AG08395 (cell line): Measurements from ENCODE around the gene ENOX1.
A peak's percentile ranks its signal among the peaks of the same experiment; 100 is the strongest.

Source experiments
- DNase-seq: peaks from one replicate; pipeline ENCODE4 v3.0.0; 2012; ENCODE audit warnings: mixed read lengths, low spot score

Gene ENOX1

GRCh38 chr13:43785650-43786471 is 911 bp downstream of the ENOX1 start:
- peak; percentile 88 for DNase-seq

GRCh38 chr13:43785261-43785649 is 1.5 kb downstream of the ENOX1 start:
- DNase-seq: no peak

- DNase-seq: no peak
Measured at GRCh38 chr13:43784496-43784895, 2.3 kb downstream of the ENOX1 start.

GRCh38 chr13:43783820-43784219 is 3.0 kb downstream of the ENOX1 start:
- DNase-seq: peak; percentile 32

GRCh38 chr13:43782686-43783085 is 4.1 kb downstream of the ENOX1 start:
- DNase-seq: no peak

GRCh38 chr13:43780666-43781065 is 6.1 kb downstream of the ENOX1 start:
- DNase-seq: no peak

- DNase-seq: no peak
Measured at GRCh38 chr13:43776501-43777079, 10.2 kb downstream of the ENOX1 start.

- DNase-seq: no peak
Measured at GRCh38 chr13:43776006-43776405, 10.8 kb downstream of the ENOX1 start.

- no peak for DNase-seq
Measured at GRCh38 chr13:43773602-43774001, 13.2 kb downstream of the ENOX1 start.

- DNase-seq: no peak
Measured at GRCh38 chr13:43770871-43771270, 15.9 kb downstream of the ENOX1 start.

- DNase-seq: no peak
Measured at GRCh38 chr13:43769529-43769928, 17.2 kb downstream of the ENOX1 start.

- peak; percentile 22 for DNase-seq
Measured at GRCh38 chr13:43767341-43767931, 19.3 kb downstream of the ENOX1 start.

GRCh38 chr13:43766725-43767124 is 20.0 kb downstream of the ENOX1 start:
- no peak for DNase-seq

GRCh38 chr13:43764349-43764748 is 22.4 kb downstream of the ENOX1 start:
- DNase-seq: no peak

- no peak for DNase-seq
Measured at GRCh38 chr13:43763143-43763759, 23.5 kb downstream of the ENOX1 start.

GRCh38 chr13:43761616-43762315 is 25.0 kb downstream of the ENOX1 start:
- DNase-seq: no peak

GRCh38 chr13:43760257-43760656 is 26.5 kb downstream of the ENOX1 start:
- no peak for DNase-seq

- no peak for DNase-seq
Measured at GRCh38 chr13:43758834-43759233, 27.9 kb downstream of the ENOX1 start.

GRCh38 chr13:43757266-43757665 is 29.5 kb downstream of the ENOX1 start:
- DNase-seq: no peak

GRCh38 chr13:43755844-43756243 is 30.9 kb downstream of the ENOX1 start:
- no peak for DNase-seq

GRCh38 chr13:43751624-43752023 is 35.1 kb downstream of the ENOX1 start:
- no peak for DNase-seq

GRCh38 chr13:43749503-43749902 is 37.3 kb downstream of the ENOX1 start:
- no peak for DNase-seq
